SIG-M5 treated with dmso at 0.1 percent for 504 hours (cell line): ENCODE data around the gene OXNAD1.

ENCODE experiments used
- DNase-seq: peaks from one replicate; lab custom pipeline; 2025; ENCODE audit not compliant: unreplicated experiment; lab: John Stamatoyannopoulos, UW

Gene OXNAD1, protein sequence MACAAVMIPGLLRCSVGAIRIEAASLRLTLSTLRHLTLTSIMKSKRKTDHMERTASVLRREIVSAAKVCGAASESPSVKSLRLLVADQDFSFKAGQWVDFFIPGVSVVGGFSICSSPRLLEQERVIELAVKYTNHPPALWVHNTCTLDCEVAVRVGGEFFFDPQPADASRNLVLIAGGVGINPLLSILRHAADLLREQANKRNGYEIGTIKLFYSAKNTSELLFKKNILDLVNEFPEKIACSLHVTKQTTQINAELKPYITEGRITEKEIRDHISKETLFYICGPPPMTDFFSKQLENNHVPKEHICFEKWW

DNA sequence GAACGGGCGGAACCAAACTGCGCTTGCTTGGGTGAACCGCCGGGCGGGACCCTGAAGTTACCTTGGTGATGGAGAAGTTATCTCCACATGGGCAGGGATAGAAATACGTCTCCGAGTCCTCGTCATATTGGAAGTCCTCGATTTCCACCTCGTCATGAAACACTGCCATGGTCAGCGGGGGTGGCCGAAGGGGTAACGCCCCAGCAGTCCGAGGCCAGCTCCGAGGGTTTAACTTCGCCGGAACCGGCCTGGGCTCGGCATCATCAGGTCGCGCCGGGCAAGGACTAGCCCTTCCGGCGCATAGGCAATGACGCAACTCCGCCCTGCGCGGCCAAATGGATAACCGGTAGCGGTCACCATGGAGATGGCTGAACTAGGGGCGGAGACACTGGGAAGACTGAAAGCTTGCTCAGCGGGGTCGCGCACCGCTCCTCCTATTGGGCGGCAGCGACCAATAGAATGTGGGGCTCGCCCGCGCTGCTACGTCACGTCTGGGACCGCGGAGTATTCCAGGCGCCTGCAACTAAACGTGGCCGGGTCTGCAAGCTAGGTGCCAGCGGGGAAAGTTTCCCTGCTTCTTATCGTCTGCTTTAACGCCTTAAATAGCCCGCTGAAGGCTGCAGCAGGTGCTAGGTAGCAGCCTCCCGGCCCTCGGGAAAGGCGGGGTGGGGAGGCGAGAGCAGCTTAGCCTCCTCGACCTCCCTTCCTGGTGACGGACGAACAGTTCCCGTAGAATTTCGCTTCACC, at the start of gene OXNAD1, which contains the start of gene DPH3:
Gene OXNAD1, plus strand, starts transcription at position 505 of the 747 bp plus-strand sequence. CDS start 5,741 bp downstream, outside the sequence.
Gene DPH3, minus strand, starts transcription at position 236 of the 747 bp plus-strand sequence. Its CDS starts 67 bp downstream, at position 169.
- DNase-seq: peak; percentile 100

- no peak for DNase-seq
These were observed 48.6 kb upstream of the OXNAD1 start for GRCh38 chr3:16216373-16216935.

DNA sequence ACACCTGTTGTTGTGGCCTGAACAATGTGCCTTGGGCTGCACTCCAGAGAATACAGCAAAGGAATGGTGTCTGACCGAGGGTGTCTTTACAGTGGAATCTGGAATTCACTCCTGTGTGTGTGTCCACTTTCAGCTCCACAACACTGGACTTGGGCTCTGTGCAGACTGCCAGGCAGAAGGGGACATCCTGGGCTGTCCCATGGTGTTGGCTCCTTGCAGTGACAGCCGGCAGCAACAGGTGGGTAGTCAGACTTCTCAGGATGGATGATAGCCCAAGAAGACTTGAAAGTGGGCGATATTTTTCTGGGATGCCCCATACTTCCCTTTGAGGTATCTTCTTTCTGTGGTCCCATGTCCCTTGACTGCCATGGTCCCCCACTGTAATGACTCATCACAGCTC, 45.2 kb upstream of the OXNAD1 start:
- no peak for DNase-seq

DNA sequence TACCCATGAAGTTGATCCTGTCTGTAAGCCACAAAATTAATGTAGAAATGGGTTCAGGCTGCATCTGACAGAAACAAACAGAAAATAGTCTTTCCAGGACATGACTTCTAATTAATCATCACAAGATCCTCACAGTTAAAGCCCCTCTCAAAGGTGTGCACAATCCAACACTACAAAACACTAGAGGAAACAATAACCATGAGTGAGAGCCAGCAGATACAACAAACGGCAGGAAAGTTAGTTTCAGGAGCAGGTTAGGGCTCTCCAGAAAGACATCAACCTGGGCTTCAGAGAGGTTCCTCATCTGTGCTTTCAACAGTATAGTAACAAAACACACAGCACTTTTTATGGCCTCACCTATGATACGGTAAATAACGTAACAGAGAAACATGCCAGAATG, 43.0 kb upstream of the OXNAD1 start:
- no peak for DNase-seq

DNA sequence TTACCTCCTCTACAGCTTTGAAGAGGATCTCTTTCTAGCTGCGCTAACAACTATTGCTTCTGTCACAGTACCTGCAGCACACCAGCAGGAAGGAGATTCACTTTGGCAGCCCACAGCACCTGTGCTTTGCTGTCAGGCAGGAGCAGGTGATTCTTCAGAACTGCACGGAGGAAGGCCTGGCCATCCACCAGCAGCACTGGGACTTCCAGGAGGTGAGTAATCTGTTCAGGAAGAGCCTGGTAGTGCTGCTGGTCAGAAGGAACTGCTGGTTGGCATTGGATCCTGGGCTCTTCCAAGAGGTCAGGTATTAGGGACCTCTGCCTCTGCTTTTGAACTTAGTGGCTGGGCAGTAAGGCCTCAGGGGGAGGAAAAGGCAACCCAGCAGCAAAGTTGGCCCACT, 42.5 kb upstream of the OXNAD1 start:
- no peak for DNase-seq

DNA sequence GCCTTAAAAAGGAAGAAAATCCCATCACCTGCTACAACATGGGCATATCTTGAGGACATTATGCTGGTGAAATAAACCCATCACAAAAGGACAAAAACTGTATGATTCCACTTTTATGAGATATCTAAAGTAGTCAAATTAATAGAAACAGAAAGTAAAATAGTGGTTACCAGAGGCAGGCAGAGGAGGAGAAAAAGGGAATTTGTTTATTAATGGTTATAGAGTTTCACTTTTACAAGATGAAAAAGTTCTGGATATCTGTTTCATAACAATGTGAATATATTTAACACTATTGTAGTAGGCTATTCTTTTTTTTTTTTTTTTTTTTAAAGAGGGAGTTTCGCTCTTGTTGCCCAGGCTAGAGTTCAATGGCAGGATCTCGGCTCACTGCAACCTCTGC, 40.7 kb upstream of the OXNAD1 start:
- no peak for DNase-seq

GRCh38 chr3:16227566-16227965, 37.4 kb upstream of the OXNAD1 start:
- DNase-seq: no peak

- DNase-seq: no peak
These were observed 35.3 kb upstream of the OXNAD1 start for GRCh38 chr3:16229681-16230080.

GRCh38 chr3:16231983-16232382, 33.0 kb upstream of the OXNAD1 start:
- DNase-seq: no peak

DNA sequence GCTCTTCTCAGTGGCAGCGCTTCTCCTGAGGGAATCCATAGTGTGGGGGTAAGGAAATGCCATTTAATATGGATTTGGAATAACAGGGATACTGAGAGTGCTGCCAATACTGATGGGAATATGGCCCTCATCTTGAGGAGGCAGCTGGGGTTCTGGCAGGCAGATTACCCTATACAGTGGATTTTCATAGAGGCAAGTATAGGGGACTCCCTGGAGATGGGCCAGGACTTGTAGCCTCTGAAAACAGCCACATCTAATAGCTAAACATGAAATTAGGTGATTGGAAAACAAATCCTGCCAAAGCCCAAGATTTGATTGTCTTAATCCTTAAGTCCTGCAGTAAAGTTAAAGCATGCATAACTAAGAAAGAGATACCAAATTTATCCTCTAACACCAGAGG, 31.2 kb upstream of the OXNAD1 start:
- no peak for DNase-seq

DNA sequence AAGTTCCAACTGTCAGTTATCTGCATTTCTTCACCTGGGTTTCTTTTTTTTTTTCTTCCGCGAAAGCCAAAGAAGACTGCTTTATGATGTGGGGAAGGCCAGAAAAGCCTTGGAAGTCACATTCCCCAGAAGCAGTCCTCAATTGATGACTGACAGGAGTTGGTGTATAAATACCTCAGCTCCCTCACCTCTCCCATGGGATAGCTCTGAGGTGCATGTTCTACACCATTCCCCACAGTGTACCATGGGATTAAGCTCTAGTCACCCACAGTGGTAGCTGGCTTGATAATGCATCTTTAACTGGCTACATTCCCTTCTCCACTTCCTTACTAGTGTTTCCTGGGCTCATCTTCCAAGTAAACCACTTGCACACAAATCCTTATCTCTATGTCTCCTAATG, 30.7 kb upstream of the OXNAD1 start:
- DNase-seq: no peak

GRCh38 chr3:16236030-16236639, 28.9 kb upstream of the OXNAD1 start:
- no peak for DNase-seq

DNA sequence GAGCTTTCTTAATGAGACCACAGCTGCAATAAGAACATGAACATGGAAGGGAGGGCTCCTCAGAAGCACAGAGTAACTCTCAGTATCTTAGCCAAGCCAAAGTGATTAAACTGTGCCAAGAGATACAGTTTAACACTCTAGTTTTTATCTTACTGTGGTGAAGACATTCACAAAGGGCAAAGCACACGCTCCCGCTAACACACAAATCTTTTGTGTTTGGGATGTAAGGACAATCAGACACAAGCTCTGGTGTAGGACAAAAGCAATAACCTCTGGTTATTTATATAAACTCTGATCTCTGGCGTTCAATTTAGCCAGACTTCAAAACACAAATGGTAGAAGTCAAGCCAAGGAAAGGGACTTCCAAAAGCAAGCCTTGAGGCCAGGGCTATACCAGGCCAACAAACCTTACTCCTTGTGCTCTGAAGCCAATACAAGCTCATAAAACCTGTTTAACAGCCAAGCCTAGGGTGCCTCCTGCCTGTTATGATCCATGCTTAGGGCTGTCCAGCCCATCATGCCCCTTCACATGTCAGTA, 28.1 kb upstream of the OXNAD1 start:
- no peak for DNase-seq

GRCh38 chr3:16239086-16239770, 25.8 kb upstream of the OXNAD1 start:
- no peak for DNase-seq

GRCh38 chr3:16239780-16240179, 25.2 kb upstream of the OXNAD1 start:
- DNase-seq: no peak

GRCh38 chr3:16240229-16241023, 24.6 kb upstream of the OXNAD1 start:
- no peak for DNase-seq

DNA sequence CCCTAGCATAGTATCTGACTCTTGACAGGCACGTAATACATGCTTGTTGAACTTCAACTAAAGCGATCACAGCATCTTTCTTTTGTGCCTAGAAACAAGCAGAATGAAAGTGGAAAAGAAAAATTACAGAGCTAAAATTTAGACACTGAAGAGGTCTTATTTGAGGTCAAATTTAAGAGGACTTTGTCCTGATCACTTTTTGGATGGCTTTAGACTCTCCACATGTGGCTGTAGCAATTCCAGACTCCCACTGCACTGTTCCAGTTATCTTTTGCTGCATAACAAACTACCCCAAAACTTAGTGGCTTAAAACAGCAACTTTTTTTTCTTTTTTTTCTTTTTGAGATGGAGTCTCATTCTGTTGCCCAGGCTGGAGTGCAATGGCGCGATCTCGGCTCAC, 23.8 kb upstream of the OXNAD1 start:
- no peak for DNase-seq

DNA sequence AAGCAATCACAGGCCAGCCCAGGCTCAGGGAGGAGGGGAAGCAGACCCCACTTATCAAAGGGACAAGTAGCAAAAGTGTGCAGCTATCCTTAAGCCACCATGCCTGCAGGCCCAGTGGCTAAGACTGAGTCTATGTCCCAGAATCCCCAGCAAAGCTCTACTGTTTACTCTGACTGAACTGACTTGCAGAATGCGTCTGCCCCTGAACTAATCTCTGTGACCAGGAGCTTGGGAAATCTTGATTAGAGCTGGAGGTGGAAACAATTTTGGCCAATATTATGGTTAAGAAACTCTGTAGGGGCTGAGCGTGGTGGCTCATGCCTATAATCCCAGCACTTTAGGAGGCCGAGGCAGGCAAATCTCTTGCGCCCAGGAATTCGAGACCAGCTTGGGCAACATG, 22.8 kb upstream of the OXNAD1 start:
- DNase-seq: no peak

GRCh38 chr3:16243706-16244490, 21.1 kb upstream of the OXNAD1 start:
- no peak for DNase-seq
